Uterus (tissue), 2 donors: ENCODE measurements around the gene MYORG.

ENCODE experiments used
- CTCF ChIP-seq, 4 experiments: fragments of 200-600 bp in 2 of 4; fragments of 450-650 bp in 2 of 4; sonication (generic) in 2 of 4; IDR thresholded peaks; one replicate each; pipeline ENCODE4 v1.5.1; 2016 to 2019; ENCODE audit warnings: antibody characterized with exemption in 4 of 4, mild to moderate bottlenecking in 2 of 4, moderate library complexity in 1 of 4
- POLR2A ChIP-seq, 2 donors: fragments of 450-650 bp; IDR thresholded peaks; one replicate each; pipeline ENCODE4 v1.6.1; 2016; ENCODE audit warnings: antibody characterized with exemption in 2 of 2, mild to moderate bottlenecking in 1 of 2, moderate library complexity in 1 of 2

GRCh38 chr9:34400686-34401602 lies 24.2 kb upstream of the MYORG start:
- TF ChIP-seq POLR2A (IDR thresholded peaks at IDR 0.05) (no peak), CTCF (IDR thresholded peaks at IDR 0.05) (no peak)
